Stimulated activated CD4-positive, alpha-beta T cell treated with anti-CD3 and anti-CD28 coated beads, Interleukin-15, amount 100 ng/mL, for 48 hours (primary cell): ENCODE measurements around the gene MUTYH.

Source experiments
- DNase-seq, 2 donors: peaks; one replicate each; pipeline ENCODE4 v3.0.0-alpha.2; 2020; ENCODE audit warnings: low read depth in 2 of 2

Gene MUTYH

DNA sequence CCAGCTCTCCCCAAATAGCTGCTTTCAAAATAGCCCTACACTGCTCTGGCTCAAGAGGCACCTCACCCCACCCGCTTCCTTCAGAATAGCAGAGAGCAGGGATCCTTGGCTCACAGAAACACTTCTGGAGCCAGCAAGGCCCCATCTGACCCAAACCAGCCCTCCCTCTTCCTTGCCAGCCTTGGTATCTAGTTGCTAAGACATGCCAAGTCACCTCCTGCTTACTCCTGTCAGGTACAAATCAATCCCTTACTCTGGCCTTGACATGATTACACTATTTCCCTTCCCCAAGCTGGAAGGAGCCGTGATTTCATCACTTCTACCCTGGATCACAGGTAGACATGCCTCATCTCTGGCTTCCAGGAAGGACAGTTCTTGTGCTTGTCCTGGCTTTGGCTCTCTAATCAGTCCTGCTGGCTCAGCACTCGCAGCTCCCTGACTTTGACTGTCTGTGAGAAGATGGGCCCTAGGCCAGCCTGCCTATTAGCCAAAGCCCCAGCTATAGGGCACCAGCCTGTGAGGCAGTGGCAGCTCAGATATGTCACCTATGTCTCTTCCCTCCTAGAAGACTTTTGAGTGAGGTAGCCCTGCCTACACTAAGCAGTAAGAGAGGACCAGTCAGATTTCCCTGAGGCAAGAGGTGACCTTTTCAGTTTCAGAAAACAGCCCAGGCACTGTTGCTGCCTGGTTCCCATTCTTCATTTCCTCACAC, 8.9 kb upstream of the MUTYH start:
- no peak for DNase-seq

DNA sequence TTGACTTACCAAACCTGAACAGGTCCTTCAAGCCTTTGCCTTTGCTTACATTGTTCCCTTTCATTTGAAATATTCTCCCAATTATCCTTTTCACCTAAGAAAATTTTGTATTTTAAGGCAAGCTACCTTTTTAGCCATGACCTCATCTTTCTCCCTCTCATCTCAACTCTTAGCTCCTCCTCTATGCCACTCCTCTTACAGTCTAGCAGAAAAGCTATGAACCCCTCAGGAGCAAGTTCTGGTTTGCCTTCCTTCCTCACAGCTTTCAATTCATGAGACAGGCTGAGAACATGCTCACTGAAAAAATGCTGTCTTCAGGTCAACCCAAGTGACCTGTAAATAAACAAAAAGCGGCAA, 8.3 kb upstream of the MUTYH start:
- no peak for DNase-seq

GRCh38 chr1:45348020-45348419, 7.8 kb upstream of the MUTYH start:
- DNase-seq, result no peak

DNA sequence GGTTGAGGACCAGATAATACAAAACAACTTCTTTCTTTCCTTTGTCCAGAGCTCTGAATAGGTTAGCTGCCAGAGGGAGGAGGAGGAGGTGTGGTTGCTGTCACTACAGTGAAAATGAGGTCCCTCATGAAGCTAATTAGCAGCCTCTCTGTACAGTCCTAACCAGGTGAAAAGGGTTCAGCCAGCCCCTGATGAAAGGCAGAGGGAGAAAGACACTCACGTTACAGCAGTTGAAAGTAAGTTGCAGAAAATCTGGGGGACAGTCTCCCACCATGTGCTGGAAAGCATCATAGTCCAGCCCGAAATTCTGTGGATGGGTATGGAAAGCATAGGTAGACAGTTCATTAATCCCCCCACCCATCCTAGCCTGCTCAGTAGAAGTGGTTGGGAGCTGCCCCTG, 6.2 kb upstream of the MUTYH start:
- DNase-seq, result no peak

DNA sequence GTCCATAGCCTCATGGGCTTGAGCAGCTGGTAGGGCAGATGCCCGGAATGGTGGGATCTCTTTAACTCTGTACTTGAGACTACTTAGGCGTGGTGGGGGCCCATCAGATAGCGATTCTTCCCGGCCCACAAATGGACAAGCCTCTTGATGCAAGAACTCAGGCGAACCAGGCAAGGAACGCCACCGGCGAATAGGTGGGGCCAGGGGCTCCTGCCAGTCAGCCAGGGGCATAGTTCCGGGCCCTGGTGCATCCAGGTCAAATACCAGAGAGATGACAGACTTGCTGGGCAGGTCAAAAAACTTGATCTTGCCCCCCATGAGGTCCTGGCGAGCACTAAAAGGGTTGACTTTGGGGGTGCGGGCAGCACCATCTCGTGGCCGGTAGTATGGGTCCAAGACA, 4.8 kb upstream of the MUTYH start:
- DNase-seq, result no peak

- DNase-seq, result no peak
Observed at GRCh38 chr1:45344499-45344898, 4.3 kb upstream of the MUTYH start.

- no peak for DNase-seq
Observed at GRCh38 chr1:45340816-45341466, 701 bp upstream of the MUTYH start.

DNA sequence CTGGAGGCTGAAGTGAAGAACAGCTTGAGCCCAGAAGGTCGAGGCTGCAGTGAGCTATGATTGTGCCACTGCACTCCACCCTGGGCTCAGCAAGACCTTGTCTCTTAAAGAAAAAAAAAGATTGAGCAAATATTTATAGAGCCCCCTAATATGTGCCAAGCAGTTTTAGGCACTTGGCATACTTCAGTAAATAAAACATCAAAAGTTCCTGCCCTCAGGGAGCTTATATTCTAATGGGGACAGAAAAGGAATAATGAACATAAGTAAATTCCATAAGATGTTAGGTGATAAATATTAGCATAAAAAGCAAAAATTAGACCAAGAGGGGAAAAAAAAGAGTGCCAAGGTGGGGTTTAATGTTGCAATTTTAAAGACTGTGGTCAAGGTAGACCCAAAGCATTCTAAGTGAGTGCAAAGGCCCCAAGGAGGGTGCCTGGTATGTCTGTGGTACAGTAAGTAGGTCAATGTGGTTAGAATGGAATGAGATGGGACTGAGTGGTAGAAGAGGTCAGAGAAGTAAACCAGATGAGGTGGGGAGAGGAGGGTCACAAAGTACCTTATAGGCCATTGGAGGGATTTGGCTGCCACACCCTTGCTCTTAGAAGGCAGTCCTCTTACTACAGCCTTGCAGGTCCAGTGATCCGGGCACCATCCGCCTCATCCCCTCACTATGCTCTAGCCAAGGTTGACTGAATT, 2.5 kb downstream of the MUTYH start:
- no peak for DNase-seq

- no peak for DNase-seq
Observed at GRCh38 chr1:45335855-45336324, 4.3 kb downstream of the MUTYH start.

DNA sequence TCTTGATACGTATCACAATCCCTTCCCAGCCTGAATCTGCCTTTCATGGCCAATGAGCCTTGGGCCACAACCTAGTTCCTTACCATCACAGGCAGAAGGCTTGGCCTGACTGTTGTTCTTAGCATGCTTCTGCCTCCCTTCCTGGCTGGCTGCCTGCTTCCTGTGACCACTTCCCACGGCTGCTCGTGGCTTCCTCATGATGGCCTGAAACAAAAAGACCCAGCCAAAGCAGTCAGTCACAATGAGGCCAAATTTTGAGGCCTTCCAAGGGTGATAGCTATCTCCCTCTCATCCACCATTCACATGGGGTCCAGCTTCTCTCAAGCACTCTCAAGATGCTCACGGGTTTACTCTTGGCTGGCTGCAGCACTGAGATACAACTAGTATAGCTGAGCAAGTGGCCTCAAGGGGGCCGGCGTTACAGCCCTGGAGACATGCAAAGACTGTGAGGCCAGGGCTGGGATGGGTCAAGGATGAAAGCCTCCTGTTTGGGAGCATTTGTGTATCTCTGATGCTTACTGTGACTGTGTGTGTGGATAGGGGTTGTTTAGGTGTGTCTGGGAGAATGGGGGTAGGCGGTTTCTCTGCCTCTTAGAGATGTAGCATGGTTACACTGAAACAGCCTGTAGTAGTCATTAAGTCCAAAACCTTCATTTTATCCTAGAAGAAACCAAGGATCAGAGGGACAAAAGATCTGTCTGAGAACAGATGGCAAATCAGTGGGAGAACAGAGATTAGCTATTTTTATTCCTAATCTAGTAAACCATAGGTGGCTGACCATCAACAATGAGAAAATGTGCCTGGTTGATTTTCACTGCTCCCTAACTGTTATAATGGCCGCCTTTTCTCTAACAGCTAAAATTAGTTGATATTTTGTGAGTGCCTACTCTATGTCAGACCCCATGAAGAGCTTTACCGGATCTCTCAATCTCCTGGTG, 5.7 kb downstream of the MUTYH start:
- no peak for DNase-seq

GRCh38 chr1:45332346-45332720, 7.9 kb downstream of the MUTYH start:
- DNase-seq, result no peak

DNA sequence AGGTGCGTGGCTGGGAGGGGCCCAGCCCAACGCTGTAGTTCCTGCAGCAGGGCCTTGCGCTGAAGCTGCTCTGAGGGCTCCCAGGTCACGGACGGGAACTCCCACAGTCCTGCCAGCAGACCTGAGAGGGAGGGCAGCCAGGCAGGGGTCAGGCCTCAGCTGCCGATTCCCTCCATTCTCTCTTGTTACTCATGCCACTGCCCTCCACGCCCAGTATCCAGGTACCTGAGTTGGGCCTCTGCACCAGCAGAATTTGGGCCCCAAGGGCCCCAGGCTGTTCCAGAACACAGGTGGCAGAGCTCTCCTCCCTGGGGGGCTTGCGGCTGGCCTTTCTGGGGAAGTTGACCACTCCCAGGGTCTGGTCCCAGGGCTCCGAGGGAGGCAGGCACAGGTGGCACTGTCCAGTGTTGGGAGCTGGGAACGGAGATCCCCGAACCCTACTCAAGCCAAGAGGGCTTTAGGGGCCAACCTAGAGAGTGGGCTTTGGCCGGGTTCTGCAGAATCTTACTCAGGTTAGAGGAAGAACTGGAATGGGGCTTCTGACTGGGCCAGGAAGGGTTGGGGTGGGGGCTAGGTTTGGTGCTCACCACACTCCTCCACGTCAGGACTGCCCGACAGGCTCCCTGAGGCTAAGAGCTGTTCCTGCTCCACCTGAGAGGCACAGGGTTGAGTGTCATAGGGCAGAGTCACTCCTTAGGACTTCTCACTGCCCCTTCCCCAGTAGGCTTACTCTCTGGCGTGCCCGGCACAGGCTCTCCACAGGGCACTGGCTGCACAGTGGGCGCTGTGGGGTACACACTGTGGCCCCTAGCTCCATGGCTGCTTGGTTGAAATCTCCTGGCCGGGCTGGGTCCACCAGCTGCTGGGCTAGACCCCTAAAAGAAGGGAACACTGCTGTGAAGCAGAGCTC, 8.5 kb downstream of the MUTYH start:
- DNase-seq, result no peak

- no peak for DNase-seq
Observed at GRCh38 chr1:45329445-45329844, 10.8 kb downstream of the MUTYH start.

DNA sequence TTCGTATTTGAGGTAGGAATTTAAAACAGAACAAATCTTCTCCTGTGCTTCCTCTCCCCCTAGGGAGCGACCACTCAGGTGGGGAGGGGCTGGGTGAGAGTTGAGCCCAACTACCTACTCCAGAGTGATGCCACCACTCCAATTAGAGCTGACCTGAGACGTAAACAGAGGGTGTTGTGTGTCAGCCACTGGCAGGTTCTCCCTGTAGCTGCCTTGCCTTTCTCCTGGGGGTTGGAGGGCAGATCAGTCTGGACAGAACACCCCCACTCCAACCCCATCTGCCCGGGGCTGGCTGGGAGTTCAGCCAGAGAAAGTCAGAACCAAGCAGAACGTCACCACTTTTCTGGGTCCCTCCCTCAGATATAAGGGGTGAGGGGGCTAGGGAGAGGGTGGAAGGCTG, 11.6 kb downstream of the MUTYH start:
- no peak for DNase-seq

DNA sequence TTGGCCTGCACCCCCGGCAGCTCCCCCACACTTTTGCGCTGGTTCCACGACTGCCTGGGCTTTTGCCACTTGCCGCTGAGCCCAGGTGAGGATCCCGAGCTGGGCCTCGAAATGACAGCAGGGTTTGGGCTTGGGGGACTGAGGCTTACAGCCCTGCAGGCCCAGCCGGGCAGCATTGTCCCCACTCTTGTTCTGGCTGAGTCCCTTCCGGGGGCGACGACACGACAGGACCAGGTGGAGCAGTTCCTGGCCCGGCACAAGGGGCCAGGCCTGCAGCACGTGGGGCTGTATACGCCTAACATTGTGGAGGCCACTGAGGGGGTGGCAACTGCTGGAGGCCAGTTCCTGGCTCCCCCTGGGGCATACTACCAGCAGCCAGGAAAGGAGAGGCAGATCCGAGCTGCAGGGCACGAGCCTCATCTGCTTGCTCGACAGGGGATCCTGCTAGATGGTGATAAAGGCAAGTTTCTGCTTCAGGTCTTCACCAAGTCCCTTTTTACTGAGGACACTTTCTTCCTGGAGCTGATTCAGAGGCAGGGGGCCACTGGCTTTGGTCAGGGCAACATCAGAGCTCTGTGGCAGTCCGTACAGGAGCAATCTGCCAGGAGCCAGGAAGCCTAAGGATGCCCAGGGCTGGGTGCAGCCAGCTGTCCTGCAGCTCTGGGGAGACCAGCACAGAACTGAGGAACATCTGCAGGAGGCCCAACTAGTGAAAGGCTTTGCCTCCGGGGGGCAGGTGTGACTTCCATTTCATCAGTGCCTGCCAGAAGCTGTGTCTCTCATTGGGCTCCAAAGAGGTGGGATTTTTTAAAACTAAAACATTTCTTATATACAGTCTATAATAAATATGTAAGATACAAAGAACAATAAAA, 12.4 kb downstream of the MUTYH start:
- DNase-seq, result no peak

DNA sequence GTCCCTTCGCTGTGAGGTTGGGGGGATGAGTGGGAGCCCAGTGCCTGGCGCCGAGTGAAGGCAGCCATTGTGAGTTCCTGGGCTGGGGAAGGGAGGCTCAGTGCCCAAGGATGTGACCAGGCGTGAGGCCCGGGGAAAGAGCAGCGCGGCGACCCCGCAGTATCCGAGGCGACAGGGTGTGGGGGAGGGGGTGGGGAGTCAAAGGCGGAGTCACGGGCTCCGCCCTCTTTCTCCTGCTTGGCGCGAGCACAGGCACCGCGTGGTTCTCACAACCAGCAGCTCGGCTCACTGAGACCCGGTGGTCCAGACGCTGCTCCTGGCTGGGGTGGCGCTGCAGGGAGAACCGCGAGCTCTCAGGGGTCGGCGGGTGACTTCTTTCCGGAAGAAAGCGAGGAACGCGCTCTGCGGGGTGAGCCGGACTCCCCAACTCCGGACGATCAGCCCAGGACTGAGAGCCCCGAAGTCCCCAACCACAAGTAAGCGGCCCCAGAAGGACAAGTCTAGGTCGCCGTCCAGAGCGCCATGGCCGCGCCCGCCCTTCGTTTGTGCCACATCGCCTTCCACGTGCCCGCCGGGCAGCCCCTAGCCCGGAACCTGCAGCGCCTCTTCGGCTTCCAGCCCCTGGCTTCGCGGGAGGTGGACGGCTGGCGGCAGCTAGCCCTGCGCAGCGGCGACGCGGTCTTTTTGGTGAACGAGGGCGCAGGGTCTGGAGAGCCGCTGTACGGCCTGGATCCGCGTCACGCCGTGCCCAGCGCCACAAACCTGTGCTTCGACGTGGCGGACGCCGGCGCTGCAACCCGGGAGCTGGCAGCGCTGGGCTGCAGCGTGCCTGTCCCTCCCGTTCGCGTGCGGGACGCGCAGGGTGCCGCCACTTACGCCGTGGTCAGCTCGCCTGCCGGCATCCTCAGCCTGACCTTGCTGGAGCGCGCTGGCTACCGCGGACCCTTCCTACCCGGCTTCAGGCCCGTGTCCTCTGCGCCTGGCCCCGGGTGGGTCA, 13.3 kb downstream of the MUTYH start, which contains the start of gene HPDL:
Gene HPDL (plus strand): TSS at position 269 of the 997 bp plus-strand sequence. CDS start 254 bp downstream, at position 523.
- peak; percentile 68 to 71 for DNase-seq

DNA sequence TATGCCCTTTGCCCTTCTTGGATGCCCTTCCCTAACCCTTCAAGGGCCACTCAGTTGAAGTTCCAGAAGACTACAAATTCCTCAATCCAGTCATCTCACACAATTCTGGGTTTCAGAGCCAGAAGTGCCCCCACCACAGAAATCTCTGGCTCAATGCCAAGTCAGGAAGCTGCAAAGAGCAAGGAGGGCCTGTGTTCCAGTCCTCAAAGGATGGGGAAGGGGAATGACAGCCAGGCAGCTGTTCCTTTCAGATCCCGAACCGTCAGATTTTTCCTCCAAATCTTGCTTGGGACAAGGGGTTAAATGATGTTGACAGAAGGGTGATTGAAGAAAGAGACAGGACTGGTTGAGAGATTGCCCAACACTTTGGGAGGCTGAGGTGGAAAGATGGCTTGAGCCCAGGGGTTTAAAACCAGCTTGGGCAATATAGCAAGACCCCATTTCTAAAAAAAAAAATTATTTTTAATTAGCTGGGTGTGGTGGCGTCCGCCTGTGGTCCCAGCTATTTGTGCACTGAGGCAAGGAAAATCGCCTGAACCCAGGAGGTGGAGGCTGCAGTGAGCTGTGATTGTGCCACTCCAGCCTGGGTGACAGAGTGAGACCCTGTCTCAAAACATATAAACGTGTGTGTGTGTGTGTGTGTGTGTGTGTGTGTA, 14.3 kb downstream of the MUTYH start:
- no peak for DNase-seq

DNA sequence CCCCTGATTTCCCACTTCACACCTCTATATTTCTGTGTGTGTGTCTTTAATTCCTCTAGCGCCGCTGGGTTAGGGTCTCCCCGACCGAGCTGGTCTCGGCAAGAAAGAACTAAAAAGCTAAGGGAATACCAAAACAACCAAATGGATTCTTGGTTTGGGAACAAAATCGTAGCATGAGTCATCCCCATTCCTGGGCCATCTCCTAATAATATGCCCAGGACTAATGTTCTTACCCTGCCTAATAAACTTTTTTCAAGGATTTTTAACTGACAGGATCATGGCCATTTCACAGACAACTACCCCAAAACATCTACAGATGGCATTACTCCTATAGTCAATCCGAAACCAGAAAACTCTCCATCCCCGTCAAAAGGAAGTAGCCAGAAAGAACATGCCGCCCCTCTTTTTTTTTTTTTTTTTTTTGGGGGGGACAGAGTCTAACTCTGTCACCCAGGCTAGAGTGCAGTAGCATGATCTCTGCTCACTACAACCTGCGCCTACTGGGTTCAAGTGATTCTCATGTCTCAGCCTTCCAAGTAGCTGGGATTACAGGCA, 17.7 kb downstream of the MUTYH start:
- no peak for DNase-seq
